ENCODE data around the gene DVL3.
A peak's percentile ranks its signal among the peaks of the same experiment; 100 is the strongest.

Gene DVL3

DNA sequence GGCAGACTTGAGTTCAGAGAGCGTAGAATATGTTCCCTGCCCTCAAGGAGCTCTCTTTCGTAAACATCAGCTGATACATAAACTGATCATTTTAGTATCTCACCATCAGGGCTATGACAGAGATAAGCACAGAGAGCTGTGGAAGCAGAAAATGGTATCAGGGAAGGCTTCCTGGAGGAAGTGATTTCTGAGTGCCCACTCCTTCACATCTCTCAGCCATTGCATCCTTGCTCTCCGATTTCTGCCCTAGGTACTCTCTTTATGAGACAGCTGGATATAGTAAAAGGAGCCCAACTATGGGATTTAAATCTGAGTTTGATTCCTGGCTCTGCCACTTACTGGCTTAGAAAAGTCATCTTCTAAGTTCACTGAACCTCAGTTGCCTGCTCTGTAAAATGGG is 10.4 kb downstream of the DVL3 start:
- in situ Hi-C loops (cut with MboI; ENCODE audit: low pct_unique_long_range_greater_than_20kb, low sequenced_read_pairs, unreplicated experiment): no loop called here
- TF ChIP-seq, protein P1, sequence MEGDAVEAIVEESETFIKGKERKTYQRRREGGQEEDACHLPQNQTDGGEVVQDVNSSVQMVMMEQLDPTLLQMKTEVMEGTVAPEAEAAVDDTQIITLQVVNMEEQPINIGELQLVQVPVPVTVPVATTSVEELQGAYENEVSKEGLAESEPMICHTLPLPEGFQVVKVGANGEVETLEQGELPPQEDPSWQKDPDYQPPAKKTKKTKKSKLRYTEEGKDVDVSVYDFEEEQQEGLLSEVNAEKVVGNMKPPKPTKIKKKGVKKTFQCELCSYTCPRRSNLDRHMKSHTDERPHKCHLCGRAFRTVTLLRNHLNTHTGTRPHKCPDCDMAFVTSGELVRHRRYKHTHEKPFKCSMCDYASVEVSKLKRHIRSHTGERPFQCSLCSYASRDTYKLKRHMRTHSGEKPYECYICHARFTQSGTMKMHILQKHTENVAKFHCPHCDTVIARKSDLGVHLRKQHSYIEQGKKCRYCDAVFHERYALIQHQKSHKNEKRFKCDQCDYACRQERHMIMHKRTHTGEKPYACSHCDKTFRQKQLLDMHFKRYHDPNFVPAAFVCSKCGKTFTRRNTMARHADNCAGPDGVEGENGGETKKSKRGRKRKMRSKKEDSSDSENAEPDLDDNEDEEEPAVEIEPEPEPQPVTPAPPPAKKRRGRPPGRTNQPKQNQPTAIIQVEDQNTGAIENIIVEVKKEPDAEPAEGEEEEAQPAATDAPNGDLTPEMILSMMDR (IDR thresholded peaks at IDR 0.05; ENCODE audit: extremely low read depth, insufficient read depth, missing control alignments): no peak
- no peak for DNase-seq (ENCODE audit: low spot score)

DNA sequence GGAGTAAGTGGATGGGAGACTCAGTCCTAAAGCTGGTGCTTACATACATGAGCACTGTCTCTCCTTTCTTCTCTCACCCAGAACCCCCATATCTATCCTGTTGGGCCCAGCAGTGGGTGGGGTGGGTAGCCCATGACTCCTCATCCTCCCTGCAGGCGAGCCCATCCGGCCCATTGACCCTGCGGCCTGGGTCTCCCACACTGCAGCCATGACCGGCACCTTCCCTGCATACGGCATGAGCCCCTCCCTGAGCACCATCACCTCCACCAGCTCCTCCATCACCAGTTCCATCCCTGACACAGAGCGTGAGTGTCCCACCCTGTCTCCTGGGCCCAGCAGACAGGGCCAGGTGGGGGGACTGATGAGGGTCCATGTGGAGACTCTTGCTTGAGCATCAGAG is 11.5 kb downstream of the DVL3 start:
- TF ChIP-seq, protein P1 (IDR thresholded peaks at IDR 0.05; ENCODE audit: extremely low read depth, insufficient read depth, missing control alignments): no peak
- no peak for DNase-seq (ENCODE audit: low spot score)
- in situ Hi-C loops (cut with MboI; ENCODE audit: low pct_unique_long_range_greater_than_20kb, low sequenced_read_pairs, unreplicated experiment): no loop called here

DNA sequence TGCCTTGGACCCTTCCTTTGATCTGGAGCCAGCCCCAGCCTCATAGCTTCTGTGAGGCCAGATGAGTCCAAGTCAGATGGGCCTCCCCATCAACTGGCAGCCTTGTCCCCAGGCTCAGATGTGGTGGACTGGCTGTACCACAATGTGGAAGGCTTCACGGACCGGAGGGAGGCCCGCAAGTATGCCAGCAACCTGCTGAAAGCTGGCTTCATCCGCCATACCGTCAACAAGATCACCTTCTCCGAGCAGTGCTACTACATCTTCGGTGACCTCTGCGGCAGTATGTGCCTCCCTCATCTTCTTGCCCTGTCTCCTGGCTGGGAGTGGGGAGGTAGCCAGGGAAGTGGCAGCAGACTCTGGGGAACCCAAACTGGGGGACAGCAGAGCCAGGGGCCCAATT is 12.6 kb downstream of the DVL3 start:
- TF ChIP-seq, protein P1 (IDR thresholded peaks at IDR 0.05; ENCODE audit: extremely low read depth, insufficient read depth, missing control alignments): no peak
- DNase-seq (ENCODE audit: low spot score): no peak
- in situ Hi-C loops (cut with MboI; ENCODE audit: low pct_unique_long_range_greater_than_20kb, low sequenced_read_pairs, unreplicated experiment): no loop called here

DNA sequence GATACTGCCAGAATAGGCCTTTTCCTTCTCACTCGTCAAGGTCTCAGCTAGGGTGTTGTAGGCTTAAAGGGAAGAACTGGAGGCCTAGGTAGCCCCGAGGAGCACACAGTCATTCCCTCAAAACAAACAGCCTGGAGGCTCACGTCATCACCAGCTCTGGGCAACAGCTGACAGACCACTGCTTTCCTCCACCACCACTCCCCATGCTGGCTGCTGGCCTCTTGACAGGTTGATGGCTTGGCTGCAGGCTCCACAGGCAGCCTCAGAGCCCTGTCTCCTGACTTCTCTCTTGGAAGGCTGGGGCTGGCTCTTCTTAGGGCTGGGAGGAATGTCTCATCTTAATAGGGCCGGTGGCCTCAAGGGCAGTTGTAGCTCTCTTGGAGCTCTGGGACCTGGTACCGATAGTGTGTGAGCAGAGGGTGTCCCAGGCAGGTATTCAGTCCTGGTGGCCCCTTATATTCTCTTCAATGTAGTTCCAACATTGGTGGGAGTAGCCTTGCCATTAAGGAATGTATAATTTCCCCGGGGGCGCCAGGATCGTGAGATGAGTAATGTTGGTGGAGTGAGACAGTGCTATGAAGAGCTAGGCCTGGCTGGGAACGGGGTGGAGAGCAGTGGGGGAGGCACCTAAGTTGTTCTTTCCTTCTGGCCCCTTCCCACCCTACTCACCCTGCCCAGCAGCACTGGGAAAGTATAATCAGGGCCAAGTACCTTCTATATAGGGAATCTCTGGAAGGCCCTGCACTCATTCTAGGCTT is 13.4 kb downstream of the DVL3 start:
- TF ChIP-seq, protein P1 (IDR thresholded peaks at IDR 0.05; ENCODE audit: extremely low read depth, insufficient read depth, missing control alignments): no peak
- in situ Hi-C loops (cut with MboI; ENCODE audit: low pct_unique_long_range_greater_than_20kb, low sequenced_read_pairs, unreplicated experiment): no loop called here
- DNase-seq (ENCODE audit: low spot score): no peak

DNA sequence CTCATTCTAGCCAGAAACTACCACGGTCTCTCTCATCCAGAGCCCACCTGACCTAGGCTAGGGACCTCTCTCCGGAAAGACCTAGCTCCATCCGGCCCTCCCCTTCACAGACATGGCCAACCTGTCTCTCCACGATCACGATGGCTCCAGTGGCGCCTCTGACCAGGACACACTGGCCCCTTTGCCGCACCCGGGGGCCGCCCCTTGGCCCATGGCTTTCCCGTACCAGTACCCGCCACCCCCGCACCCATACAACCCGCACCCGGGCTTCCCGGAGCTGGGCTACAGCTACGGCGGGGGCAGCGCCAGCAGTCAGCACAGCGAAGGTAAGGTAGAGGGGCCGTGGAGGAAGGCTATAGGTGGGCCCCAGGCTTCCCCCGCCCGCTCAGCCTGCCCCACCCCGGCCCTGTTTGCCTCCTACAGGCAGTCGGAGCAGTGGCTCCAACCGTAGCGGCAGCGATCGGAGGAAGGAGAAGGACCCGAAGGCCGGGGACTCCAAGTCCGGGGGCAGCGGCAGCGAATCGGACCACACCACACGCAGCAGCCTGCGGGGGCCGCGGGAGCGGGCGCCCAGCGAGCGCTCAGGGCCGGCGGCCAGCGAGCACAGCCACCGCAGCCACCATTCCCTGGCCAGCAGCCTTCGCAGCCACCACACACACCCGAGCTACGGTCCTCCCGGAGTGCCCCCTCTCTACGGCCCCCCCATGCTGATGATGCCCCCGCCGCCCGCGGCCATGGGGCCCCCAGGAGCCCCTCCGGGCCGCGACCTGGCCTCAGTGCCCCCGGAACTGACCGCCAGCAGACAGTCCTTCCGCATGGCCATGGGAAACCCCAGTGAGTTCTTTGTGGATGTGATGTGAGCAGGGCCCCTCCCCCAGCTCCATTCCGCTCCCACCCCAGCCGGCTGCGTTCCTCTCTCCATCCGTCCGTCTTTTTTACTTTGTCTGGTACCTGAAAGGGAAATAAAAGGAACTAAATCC is 15.0 kb downstream of the DVL3 start:
- TF ChIP-seq, protein P1 (IDR thresholded peaks at IDR 0.05; ENCODE audit: extremely low read depth, insufficient read depth, missing control alignments): no peak
- in situ Hi-C loops (cut with MboI; ENCODE audit: low pct_unique_long_range_greater_than_20kb, low sequenced_read_pairs, unreplicated experiment): no loop called here
- no peak for DNase-seq (ENCODE audit: low spot score)

DNA sequence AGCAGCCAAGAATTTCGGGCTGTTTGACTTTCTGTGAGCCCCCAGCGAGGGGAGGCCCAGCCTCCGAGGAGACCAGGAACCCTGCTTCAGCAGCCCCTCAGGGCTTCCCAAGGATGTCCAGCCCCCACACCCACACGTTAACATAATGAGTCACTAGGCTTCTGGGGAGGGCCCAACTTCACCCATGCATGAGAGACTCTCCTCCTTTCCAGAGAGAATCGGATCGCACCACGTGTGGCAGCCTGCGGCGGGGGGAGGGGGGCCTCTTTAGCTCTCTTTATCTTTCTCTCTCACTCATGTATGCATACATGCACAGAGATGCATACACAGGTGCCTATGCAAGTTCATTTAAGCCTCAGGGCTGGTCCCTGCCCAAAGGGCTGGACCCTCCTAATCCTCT is 16.4 kb downstream of the DVL3 start:
- in situ Hi-C loops (cut with MboI; ENCODE audit: low pct_unique_long_range_greater_than_20kb, low sequenced_read_pairs, unreplicated experiment): no loop called here
- peak; percentile 56 for DNase-seq (ENCODE audit: low spot score)
- TF ChIP-seq, protein P1 (IDR thresholded peaks at IDR 0.05; ENCODE audit: extremely low read depth, insufficient read depth, missing control alignments): no peak

Measured in GM13977 (cell line).